NCI-H460 (cell line): ENCODE results near the gene CD99L2. TPM values are rescaled to one million over a fixed set of nuclear protein-coding genes. Genes with fewer than 3 reads are reported as not detected.

Experiments used
- DNase-seq: peaks from one replicate; pipeline ENCODE4 v3.0.0-alpha.2; 2016; ENCODE audit warnings: low read depth; ENCODE audit errors: extremely low read depth
- total RNA-seq: library from RNA; depleted of rRNA; stranded (reverse); fragments of >200 nt; shearing (Covaris generic); gene quantifications from 2 replicates; pipeline ENCODE4 v1.2.3, GENCODE V29; 2014

CD99L2 gene
- total RNA-seq, 1 experiment from 2014 or later = 33.3 TPM

- no peak for DNase-seq
Measured at GRCh38 chrX:150767045-150767395, 131.4 kb downstream of the CD99L2 start.

GRCh38 chrX:150766351-150767044 lies 132.0 kb downstream of the CD99L2 start:
- DNase-seq = no peak

GRCh38 chrX:150765782-150766350 lies 132.6 kb downstream of the CD99L2 start:
- DNase-seq = no peak

- no peak for DNase-seq
Measured at GRCh38 chrX:150765237-150765636, 133.2 kb downstream of the CD99L2 start.

GRCh38 chrX:150763810-150764209 lies 134.7 kb downstream of the CD99L2 start:
- DNase-seq = no peak

- DNase-seq = no peak
Measured at GRCh38 chrX:150763303-150763797, 135.1 kb downstream of the CD99L2 start.

GRCh38 chrX:150762258-150763165 lies 136.0 kb downstream of the CD99L2 start:
- no peak for DNase-seq

GRCh38 chrX:150761819-150762216 lies 136.7 kb downstream of the CD99L2 start:
- no peak for DNase-seq

- no peak for DNase-seq
Measured at GRCh38 chrX:150761176-150761818, 137.2 kb downstream of the CD99L2 start.

GRCh38 chrX:150759568-150760416 lies 138.7 kb downstream of the CD99L2 start:
- no peak for DNase-seq

- no peak for DNase-seq
Measured at GRCh38 chrX:150757371-150757770, 141.1 kb downstream of the CD99L2 start.

- DNase-seq = no peak
Measured at GRCh38 chrX:150753968-150754367, 144.5 kb downstream of the CD99L2 start.

- no peak for DNase-seq
Measured at GRCh38 chrX:150753357-150753756, 145.1 kb downstream of the CD99L2 start.

GRCh38 chrX:150752124-150752523 lies 146.3 kb downstream of the CD99L2 start:
- DNase-seq = no peak

GRCh38 chrX:150736475-150736874 lies 162.0 kb downstream of the CD99L2 start:
- DNase-seq = no peak

- no peak for DNase-seq
Measured at GRCh38 chrX:150731795-150732194, 166.7 kb downstream of the CD99L2 start.

GRCh38 chrX:150730719-150731118 lies 167.7 kb downstream of the CD99L2 start:
- no peak for DNase-seq

GRCh38 chrX:150729956-150730355 lies 168.5 kb downstream of the CD99L2 start:
- DNase-seq = no peak

GRCh38 chrX:150719621-150720020 lies 178.8 kb downstream of the CD99L2 start:
- DNase-seq = no peak
